DMS 273 treated with DMSO at 0.1 percent for 48 hours (cell line): ENCODE data around the gene RNF152.

ENCODE experiments used
- DNase-seq: peaks from one replicate; lab custom pipeline; 2025; lab: John Stamatoyannopoulos, UW

Gene RNF152

DNA sequence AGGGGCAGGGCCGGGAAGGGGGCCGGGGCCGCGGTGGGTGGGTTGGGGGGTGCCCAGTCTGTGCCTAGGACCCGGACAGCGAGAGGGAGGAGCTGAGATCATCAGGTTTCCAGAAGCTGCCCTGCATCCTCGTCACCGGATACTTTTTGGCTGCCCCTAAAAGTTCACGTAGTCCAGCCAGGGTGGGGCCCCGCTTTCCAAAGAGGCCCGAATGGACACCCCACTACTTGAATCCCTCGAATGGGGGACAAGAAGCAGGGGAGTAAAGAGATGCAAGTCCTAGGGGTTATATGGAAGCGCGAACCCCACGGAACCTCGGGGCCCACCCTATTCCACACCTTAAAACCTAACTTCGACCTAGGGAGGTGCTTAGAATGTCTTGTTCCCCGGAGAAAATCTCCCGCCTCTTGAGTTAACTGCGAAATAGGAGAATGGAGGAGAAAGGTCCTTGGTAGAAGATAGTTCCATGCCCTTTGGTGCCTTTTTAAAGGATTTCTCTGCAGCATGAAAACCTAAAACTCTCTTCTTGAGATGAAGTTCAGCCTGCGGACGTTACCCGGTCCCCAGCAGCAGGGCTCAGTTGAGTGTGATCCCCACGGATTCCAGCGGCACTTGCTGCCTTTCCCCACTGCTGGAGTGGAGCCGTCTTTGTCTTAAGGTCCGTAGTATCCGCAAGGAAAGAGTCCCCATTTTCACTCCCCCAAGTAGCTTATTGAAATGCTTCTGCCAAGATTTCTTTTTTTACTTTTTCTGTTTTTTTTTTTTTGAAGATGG is 2.1 kb upstream of the RNF152 start:
- no peak for DNase-seq

DNA sequence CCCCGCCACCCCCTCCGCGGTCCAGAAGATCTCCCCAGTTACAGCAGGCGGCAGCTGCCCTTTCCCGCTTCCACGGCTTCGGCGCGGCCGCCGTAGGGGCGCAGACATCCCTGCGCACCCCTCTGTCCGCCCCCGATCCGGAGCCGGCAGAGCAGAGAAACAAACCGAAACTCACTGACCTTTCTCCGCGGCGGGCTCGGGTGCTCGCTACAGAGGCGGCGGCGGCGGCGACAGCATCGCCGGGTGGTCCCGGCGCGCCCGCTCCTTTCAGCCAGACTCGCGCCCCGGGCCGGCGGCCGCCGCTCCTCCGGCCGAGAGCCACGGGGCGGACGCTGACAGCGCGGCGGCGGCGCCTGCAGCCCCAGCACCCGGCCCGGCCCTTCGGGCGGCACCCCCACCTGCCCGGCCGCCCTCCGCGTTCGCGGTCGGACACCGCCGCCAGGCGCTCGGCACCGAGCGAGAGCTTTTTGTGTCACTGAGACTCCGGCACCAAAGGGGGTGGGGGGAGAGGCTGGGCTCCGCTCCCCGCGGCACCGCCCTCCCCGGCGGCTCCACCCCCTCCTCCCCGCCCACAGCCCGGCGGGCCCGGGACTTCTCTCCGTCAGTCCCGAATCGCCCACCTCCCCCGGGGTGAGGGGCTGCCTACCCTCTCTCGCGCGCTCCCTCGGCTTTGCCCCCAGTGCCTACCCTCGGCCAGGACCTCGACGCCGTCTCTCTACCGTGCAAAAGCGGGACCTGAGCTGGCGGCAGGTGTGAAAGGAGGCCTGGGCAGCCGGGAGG is 1.4 kb upstream of the RNF152 start:
- DNase-seq, result no peak

DNA sequence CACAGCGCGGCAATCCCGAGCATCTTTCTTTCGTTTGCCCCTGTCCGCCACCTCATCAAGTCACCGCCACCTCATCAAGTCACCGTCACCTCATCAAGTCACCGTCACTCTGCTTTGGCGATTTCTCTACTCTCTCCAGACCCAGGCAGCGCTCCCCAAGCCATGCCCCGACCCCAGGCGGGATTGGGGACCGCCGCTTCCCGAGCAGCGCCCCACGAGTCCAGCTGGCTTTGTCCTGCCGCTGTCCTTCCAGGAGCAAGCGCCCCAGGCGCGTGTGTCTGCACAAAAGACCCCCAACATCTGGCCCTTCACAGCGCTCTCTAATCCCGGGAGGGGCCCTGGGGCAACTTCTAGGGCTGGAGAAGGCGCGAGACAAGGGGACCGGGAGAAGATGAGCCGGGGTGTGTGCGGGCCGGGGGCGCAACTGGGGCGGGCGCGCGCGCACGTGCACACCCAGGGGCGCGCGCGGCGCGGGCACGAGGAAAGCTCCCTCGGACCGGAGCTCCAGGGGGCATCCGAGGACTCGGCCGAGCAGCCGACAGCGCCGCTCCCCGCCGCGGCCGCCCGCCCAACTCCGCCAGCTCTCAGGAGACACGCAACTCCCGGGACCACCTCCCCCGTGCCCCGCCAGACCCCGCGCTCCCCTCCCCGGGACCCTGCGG is 633 bp upstream of the RNF152 start:
- DNase-seq, result no peak

DNA sequence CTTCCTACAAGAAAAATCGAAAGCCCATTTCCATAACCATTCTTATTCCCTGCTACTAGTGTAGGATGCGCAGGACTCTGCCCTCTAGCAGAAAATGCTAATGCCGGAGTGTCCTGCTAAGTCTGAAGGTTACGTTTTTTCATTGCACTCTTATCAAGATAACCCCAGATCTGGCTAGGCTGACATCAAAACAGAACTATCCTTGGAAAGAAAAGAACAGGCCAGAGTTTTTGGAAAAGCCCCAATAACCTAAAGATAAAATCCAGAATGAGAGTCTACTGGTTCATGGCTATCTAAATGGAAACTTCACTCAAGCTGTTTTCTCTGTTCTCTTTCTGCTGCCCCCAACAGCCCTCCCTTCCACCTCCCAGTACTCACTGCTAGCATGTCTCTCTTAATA is 913 bp downstream of the RNF152 start:
- DNase-seq, result no peak

DNA sequence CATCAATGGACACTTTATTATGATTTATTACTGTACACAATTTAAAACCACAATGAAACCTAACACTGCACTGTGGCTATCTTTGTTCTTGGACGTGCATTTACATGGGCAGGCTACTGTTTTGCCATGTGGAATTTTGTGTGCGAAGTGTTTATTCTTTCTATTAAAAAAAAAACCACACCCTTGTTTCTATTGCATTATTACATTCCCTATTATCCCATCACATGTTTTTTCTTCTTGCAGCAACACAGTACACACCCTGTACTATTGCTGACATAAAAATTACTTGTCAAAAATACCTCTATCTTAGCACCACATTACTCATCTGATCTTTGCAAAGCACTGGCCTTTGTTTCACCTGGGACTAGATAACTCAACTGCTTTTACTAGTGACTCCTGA is 1.5 kb downstream of the RNF152 start:
- no peak for DNase-seq

DNA sequence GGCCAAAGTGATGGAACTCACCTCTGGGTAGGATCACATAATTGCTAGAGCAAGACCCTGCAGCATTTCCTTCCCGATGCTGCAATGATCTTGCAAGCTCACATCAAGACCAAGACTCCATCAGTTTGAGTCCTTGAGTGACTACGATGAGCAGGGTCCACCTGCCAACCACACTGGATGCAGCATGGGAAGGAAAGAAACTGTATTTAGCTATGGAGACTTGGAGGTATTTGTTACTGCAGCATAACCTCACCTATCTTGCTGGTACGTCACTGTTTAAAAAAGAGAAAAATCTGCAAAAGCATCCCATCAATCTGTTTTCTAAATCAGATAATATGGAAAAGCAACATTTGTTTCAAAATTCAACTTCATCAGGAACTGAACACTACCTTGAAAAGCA is 2.5 kb downstream of the RNF152 start:
- no peak for DNase-seq

DNA sequence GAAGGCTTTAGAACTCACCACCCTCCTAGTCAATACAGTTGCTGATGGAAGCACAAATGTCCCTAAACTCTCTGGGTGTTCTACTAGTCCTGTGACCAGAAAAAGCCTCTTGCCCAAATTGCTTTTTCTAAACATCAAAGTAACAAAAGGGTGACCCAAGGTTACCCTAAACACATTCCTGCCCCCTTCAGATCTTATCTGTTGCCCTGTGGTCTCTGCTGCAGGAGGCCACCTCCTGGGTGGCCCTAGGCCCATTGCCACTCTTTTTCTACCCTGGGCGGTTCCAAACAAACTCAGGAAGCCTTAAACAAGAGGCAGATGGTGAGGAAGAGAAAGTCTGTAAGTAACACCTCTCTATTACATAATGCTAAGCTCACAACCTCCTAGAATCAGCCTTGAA is 3.3 kb downstream of the RNF152 start:
- DNase-seq, result no peak

DNA sequence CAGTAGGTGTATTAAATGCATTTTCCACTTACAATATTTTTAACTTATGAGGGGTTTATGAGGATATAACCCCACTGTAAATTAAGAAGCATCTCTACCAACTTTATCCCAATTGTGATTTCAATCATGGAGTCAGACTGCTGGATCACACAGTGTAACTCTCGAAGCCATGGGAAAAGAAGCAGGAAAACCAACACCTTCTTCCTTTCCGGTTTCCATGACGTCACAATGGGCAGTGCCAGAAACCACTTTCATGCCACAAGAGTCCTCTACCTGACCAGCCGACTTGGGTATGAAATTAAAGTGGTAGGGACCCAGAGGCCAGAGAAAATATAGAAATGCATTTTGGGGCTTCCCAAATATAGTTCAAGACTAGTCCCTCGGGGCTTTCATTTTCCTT is 4.2 kb downstream of the RNF152 start:
- DNase-seq, result no peak

DNA sequence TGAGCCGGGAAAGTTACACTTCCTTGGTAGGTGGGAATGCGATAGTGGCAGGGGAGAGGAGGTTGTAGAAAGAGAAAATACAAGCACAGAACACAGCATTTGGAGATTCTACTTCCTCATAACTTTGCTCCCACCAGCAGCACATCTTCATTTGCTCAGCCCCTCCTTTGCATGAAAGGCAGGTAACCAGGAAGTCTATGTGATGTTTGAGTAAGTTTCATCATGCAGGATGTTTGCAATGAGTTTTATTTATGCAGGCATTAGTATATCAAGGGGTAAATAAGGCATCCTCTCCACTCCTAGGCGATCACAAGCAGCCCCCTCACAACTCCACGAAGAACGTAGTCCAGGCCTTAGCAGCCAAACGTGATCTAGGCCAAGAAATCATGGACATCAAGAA is 5.0 kb downstream of the RNF152 start:
- no peak for DNase-seq

DNA sequence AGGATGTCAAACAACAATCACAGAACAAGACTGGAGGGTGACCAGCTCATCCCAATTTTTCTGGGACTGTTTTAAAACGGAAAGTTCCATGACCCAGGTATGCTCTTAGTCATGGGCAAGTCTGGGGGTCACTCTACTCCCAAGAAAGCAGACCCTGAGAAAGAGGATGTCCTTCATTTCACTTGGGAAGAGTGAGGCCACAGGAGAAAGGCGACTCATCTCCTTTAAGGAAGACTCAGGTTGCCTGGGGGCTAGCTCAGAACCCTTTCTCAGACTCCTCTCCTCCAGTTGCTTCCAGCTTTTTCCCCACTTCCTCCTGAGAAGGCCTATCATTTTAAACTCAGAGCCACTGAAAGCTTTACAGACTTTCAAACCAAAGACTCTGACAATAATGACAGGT is 9.3 kb downstream of the RNF152 start:
- DNase-seq, result no peak

DNA sequence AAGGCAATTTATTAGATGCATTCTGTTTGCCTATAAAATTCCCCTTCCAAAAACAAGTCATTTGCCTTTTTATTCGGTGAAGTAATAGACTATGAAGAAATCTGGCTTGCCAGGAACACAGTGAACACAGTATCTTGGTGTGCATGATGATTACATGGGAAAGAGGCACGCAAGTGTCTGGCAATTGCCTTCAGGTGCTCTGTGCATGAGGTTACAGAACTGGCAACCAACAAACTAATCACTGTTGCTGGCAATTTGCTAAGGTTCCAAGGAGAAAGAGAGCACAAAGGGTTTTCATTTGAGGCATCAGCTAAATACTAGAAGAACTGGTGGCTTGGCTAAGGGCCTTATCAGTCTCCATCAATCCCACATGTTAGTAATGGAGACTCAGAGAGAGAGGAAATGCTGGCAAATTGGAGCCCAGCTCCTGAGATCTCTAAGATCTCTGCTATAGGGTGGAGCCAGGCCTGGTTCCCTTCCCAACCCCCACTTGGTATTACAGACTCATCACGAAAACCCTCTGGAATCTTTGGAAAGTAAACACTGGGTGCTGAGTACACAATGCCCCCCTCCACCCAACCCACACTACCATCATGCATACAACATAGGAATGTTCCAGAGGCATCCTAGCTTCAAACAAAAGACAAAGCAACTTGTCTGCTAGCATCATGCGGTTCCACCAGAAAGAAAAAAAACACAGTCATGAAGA is 10.4 kb downstream of the RNF152 start:
- DNase-seq, result no peak

DNA sequence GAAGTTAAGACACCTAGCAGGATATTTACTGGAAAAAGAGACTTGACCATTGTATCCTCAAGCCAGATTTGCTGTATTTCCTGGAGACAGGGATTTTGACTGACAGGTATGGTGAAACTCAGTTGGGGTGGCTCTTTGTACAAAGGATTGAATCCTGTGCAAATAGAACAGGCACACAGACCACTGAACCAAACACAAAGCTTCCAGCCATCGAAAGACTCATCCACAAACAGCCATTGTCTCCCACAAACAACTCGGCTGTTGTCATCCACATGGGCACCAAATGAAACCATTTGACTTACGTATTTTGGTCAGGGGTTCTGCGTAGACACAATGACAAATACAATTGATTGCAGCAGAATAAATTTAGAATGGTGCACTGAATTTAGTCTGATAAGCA is 15.9 kb downstream of the RNF152 start:
- no peak for DNase-seq

DNA sequence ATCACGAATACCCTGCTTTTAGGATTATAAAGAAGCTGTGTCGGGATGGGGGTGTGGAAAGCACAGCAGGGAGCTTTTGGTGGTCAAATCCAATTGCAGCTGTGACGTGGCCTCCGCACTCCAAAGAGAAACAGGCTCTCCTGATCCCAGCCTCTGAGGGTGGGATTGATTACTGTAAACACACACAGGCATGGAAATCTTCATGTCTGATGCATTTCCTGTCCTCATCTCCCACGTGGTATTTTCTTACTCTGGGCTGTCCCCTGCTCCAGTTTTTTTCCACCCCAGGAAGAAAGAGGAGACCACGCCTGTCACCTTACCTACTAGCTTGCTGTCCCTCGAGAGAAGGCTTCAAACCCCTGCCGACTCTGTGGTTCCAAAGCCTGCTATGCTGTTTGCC is 22.7 kb downstream of the RNF152 start:
- no peak for DNase-seq

DNA sequence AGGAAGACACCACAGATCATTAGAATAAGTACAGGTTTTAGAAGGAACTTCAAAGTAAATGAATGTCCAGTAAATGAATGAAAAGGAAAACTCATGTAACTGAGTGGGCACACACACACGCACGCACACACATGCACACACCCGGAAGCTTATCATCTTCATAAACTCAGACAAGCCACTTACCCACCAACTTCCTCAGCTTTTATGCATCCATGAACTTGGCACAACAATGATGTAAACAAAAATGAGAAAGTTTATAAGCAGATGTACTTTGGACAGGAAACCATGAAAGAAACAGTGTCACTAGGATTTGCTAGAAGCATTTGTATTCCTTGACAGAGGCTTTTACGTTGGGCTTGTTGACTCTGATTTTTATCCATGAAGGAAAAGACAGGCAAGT is 23.2 kb downstream of the RNF152 start:
- DNase-seq, result no peak

DNA sequence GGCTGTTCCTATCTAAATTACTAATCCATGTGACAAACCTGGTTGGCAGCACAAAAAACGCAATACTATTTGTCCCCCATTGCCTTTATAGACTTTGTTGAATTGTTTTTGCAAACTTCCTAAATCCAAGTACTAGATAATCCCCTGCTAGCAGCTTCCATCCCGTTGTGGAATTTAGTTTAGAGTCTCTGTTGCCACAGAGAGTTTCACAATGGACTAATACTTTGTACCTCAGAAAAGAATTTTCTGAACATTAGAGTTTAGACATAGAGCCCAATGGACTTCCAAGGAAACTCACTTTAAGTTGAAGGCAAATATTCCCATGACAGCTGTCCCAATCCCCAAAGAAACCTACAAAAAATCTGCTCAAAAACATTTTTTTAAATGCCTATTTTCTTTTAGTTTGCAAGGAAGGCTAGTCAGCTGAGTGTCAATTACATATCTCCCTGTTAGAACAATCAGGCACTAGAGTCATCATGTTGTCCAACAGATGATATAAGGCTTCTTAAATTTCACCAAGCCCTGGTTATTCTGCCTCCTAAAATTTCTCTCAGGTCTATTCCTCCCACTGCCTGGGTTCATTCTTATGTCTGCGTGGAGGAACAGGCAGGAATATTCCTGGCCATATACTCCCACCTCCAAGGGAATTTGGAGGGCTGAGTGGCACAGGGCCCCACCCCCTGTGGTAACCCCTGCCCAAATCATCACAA is 27.2 kb downstream of the RNF152 start:
- DNase-seq, result no peak

DNA sequence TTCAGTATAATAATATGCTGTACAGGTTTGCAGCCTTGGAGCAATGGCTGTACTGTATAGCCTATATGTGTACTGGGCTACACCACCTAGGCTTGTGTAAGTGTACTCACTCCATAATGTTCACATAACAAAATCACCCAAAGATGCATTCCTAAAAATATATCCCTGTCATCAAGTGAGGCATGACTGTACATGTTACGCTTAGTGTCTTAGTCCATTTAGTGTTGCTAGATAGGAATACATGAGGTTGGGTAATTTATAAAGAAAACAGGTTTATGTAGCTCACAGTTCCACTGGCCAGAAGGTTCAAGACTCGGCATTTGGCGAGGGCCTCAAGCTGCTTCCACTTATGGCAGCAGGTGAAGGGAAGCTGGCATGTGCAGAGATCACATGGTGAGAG is 31.4 kb downstream of the RNF152 start:
- no peak for DNase-seq

DNA sequence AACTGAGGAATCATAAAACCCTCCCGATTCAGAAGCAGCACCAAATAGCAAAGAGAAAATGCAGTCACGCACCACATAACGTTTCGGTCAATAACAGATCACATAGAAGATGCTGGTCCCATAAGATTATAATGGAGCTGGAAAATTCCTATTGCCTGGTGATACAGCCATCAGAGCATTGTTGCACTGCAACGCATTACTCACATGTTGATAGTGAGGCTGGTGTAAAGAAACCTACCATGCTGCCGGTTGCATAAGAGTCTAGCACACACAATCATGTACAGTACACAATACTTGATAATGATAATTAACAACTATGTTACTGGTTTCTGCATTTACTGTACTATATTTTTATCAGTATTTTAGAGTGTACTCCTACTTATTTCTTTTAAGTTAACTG is 32.5 kb downstream of the RNF152 start:
- DNase-seq, result no peak

DNA sequence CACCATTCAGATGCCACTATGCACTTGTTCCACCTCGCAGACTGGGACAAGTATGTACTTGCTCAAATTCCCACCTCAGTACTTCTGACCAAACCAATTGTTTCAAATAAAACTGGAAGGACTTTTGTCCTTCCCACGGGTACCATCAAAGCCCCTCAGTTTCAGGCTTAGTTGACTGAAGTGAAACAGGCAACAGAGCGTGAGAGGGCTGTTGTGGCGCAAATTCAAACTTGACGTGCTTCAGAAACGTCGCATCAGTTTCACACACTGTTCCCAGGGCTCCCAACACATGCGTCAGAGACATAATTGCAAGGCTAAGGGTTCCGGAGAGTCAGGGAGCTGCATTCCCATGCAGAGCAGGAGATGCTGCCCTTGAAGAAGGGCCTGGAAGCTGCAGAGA is 33.7 kb downstream of the RNF152 start:
- no peak for DNase-seq

DNA sequence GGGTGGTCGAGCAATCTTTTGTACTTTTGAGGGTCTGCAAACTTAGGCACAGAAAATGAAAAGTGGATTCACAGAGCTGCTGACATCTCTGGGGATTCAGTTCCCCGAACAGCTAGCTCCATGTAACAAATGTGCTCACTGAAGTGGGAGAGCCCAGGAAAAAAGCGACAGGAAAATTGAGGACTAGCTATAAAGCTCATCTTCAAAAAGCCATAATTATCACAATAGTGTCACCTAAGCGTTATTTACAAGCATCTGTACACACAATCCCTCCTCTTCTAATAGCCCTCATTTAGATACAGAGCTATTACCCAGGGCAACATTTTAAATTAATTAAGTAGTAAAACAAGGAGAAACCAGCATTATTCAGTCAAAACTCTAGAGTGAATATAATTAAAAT is 36.1 kb downstream of the RNF152 start:
- no peak for DNase-seq

DNA sequence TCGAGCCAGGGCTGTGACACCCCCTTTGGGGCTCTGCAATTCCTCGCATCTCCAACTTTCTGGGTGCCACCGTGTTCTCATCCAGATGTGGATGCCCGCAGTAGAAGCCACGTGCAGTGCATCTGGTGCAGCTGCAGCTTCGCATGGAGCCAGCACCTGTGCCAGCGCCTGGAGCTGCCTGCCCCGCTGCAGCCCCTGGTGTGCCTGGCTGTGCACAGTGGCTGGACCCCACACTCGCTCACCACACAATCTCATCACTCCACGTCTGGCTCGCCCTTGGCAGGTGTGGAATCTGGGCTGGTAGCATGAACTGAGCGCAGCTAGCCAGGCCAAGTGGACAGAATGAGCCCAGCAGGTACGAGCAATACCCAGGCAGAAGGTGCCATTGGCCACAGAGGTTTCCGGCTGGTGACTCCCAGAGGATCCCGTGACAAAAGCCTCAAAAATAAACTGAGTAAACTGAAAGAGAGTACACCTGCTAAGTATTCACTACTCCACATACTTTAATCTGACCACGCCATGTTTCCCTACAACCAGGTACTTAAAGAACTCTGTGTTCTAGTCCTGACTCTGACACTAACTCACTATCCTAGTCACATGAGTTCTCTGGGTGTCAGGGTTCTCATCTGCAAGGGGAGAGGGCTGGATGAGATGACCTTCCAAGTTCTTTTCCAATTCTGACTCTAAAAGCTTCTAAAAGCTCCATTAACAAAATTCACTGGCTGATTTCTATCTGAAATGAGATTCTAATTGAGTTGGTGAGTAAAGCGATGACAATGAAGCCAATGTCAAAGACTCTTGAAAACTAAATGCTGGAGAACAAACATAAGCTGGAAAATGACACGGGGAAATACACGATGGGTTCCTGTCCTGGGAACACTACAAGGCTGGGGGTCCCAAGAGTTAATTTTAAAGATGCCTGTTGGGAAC is 37.1 kb downstream of the RNF152 start:
- DNase-seq, result no peak
